HG02571 (cell line): ENCODE measurements around the gene ERC2.

Experiments used
- ATAC-seq: cut with Tn5 transposase; IDR thresholded peaks from one replicate; pipeline ENCODE4 v1.9.1; 2021; ENCODE audit warnings: mild to moderate bottlenecking, moderate library complexity; ENCODE audit not compliant: unreplicated experiment

ERC2 gene

GRCh38 chr3:55813268-55814097, 654.8 kb downstream of the ERC2 start:
- no peak for ATAC-seq

GRCh38 chr3:55812394-55813013, 655.8 kb downstream of the ERC2 start:
- no peak for ATAC-seq

GRCh38 chr3:55807210-55807609, 661.1 kb downstream of the ERC2 start:
- no peak for ATAC-seq

GRCh38 chr3:55805169-55805568, 663.1 kb downstream of the ERC2 start:
- ATAC-seq, result no peak

- ATAC-seq, result no peak
Observed at GRCh38 chr3:55804170-55805095, 663.8 kb downstream of the ERC2 start.

GRCh38 chr3:55802816-55803215, 665.5 kb downstream of the ERC2 start:
- ATAC-seq, result no peak

- no peak for ATAC-seq
Observed at GRCh38 chr3:55801676-55802075, 666.6 kb downstream of the ERC2 start.

- no peak for ATAC-seq
Observed at GRCh38 chr3:55801068-55801467, 667.2 kb downstream of the ERC2 start.

- ATAC-seq, result no peak
Observed at GRCh38 chr3:55797775-55798174, 670.5 kb downstream of the ERC2 start.

GRCh38 chr3:55797084-55797483, 671.2 kb downstream of the ERC2 start:
- no peak for ATAC-seq

GRCh38 chr3:55796533-55796932, 671.7 kb downstream of the ERC2 start:
- no peak for ATAC-seq

- ATAC-seq, result no peak
Observed at GRCh38 chr3:55795746-55796145, 672.5 kb downstream of the ERC2 start.

GRCh38 chr3:55795296-55795695, 673.0 kb downstream of the ERC2 start:
- ATAC-seq, result no peak

GRCh38 chr3:55792742-55793141, 675.5 kb downstream of the ERC2 start:
- ATAC-seq, result no peak

- ATAC-seq, result no peak
Observed at GRCh38 chr3:55792009-55792408, 676.3 kb downstream of the ERC2 start.

GRCh38 chr3:55790596-55791350, 677.5 kb downstream of the ERC2 start:
- no peak for ATAC-seq

- ATAC-seq, result no peak
Observed at GRCh38 chr3:55789516-55789915, 678.8 kb downstream of the ERC2 start.

GRCh38 chr3:55782807-55783206, 685.5 kb downstream of the ERC2 start:
- ATAC-seq, result no peak

GRCh38 chr3:55782351-55782750, 685.9 kb downstream of the ERC2 start:
- ATAC-seq, result no peak

- no peak for ATAC-seq
Observed at GRCh38 chr3:55780913-55781312, 687.4 kb downstream of the ERC2 start.

GRCh38 chr3:55779543-55779942, 688.7 kb downstream of the ERC2 start:
- ATAC-seq, result no peak
